ENCODE results near the gene OCSTAMP. TPM values are rescaled to one million over a fixed set of nuclear protein-coding genes. Genes with fewer than 3 reads are reported as not detected.

OCSTAMP gene
- total and polyA plus RNA-seq, 2 experiments from 2014 or later = 0.32 to 0.45 TPM

Other genes with a start within 250 kb of the OCSTAMP start
- gene CDH22, start 242.2 kb downstream of the OCSTAMP start, total RNA-seq (2014; rRNA removed; shearing (Covaris generic)) = 0.10 and 0.31 TPM in 2 replicates
- gene CDH22, start 242.2 kb downstream of the OCSTAMP start, polyA plus RNA-seq (2016; fragmentation: Nextera tagmentation; extraction: Ambion mirVana) = 0.08 and 0.16 TPM in 2 replicates
- 34.8 and 44.1 TPM in 2 replicates for gene ELMO2, start 144.0 kb downstream of the OCSTAMP start, total RNA-seq (2014; rRNA removed; shearing (Covaris generic))
- gene ELMO2, start 144.0 kb downstream of the OCSTAMP start, polyA plus RNA-seq (2016; fragmentation: Nextera tagmentation; extraction: Ambion mirVana) = 13.8 and 15.1 TPM in 2 replicates
- gene ZNF334, start 37.1 kb downstream of the OCSTAMP start, total RNA-seq (2014; rRNA removed; shearing (Covaris generic)) = 15.2 and 19.1 TPM in 2 replicates
- 7.9 and 12.4 TPM in 2 replicates for gene ZNF334, start 37.1 kb downstream of the OCSTAMP start, polyA plus RNA-seq (2016; fragmentation: Nextera tagmentation; extraction: Ambion mirVana)
- gene SLC13A3, start 100.8 kb upstream of the OCSTAMP start, total RNA-seq (2014; rRNA removed; shearing (Covaris generic)) = 8.6 and 9.3 TPM in 2 replicates
- gene SLC13A3, start 100.8 kb upstream of the OCSTAMP start, polyA plus RNA-seq (2016; fragmentation: Nextera tagmentation; extraction: Ambion mirVana) = 7.2 and 9.1 TPM in 2 replicates
- 24.3 and 26.0 TPM in 2 replicates for gene TP53RK, start 138.8 kb upstream of the OCSTAMP start, total RNA-seq (2014; rRNA removed; shearing (Covaris generic))
- 23.1 and 24.2 TPM in 2 replicates for gene TP53RK, start 138.8 kb upstream of the OCSTAMP start, polyA plus RNA-seq (2016; fragmentation: Nextera tagmentation; extraction: Ambion mirVana)
- 7.9 and 14.6 TPM in 2 replicates for gene SLC2A10, start 159.0 kb upstream of the OCSTAMP start, total RNA-seq (2014; rRNA removed; shearing (Covaris generic))
- gene SLC2A10, start 159.0 kb upstream of the OCSTAMP start, polyA plus RNA-seq (2016; fragmentation: Nextera tagmentation; extraction: Ambion mirVana) = 4.3 and 4.9 TPM in 2 replicates

Data from GM23338 (cell line).